SKM-1 (cell line): Measurements from ENCODE around the gene CEP85.
A peak's percentile ranks its signal among the peaks of the same experiment; 100 is the strongest.
"Not testable (repeated sequence)": the region's sequence is repeated elsewhere in the genome, so short reads cannot be mapped to it uniquely, and the experiment has no call there.

ENCODE experiments used
- DNase-seq: peaks from one replicate; lab custom pipeline; 2025; ENCODE audit not compliant: unreplicated experiment; lab: John Stamatoyannopoulos, UW

Gene CEP85

DNA sequence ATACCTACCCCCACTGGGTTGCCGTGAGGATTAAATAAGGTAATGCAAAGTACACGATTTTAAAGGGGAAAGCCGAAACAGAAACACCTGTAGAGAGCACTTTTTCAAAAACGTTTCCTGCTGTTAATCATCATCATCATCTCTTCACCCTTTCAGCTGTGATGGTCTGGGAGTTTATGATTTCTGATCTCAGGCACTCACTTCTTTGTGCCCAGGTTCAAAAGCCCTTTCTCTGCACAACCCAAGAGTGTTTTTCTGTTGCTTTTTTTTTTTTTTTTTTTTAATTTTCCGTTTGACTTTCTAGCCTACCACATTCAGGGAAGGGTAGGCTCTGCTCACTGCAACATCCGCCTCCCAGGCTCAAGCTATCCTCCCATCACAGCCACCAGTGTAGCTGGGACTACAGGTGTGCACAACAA, 73.4 kb downstream of the CEP85 start:
- no peak for DNase-seq

DNA sequence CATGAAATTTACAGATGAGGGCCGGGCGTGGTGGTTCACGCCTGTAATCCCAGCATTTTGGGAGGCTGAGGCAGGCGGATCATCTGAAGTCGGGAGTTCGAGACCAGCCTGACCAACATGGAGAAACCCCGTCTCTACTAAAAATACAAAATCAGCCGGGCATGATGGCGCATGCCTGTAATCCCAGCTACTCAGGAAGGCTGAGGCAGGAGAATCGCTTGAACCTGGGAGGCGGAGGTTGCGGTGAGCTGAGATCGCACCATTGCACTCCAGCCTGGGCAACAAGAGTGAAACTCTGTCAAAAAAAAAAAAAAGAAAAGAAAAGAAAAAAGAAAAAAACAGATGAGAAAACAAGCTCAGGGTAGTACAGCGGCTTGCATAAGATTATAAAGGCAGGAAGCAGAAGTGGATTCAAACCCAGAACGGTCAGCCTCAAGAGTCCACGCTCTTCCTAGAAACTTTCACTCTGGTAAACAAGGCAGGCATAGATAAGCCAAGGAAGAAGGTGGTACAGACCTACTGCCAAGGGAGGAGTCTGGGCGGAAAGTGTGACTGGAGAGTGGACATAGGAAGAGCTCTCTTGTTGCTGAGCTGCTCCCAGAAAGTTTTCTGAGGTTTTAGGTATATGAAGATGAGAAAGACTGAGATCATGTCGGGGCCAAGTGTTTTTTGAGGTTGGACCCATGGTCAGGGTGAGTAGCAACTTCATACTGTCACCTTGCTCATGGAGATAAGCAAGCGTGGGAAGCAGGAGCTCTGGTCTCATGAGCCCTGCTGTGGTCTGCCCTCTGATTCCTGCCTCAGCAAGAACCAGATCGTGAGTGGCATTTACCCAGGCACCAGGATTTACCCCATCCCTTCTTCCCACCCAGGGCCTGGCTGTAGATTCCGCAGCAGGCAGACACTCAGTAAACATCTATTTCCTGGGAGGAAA, 74.2 kb downstream of the CEP85 start:
- DNase-seq: not testable (repeated sequence)

DNA sequence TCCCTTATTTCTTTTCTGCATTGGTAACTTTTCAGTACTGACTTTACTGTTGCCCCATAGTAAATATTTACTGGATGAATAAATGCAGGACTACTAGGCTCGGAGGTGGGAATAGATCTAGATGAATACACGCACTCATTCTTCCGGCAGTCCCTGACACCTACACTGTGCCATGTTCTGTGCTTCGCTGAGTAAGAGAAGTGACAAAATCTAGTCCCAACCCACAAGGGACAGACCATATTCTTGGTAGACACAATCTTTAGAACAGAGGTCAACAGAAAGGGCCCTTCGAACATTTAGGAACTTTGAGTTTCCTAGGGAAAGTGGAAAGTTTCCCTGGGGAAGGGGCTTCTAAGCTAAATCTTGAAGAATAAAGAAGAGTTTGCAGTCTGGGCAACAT, 80.5 kb downstream of the CEP85 start:
- DNase-seq: no peak

DNA sequence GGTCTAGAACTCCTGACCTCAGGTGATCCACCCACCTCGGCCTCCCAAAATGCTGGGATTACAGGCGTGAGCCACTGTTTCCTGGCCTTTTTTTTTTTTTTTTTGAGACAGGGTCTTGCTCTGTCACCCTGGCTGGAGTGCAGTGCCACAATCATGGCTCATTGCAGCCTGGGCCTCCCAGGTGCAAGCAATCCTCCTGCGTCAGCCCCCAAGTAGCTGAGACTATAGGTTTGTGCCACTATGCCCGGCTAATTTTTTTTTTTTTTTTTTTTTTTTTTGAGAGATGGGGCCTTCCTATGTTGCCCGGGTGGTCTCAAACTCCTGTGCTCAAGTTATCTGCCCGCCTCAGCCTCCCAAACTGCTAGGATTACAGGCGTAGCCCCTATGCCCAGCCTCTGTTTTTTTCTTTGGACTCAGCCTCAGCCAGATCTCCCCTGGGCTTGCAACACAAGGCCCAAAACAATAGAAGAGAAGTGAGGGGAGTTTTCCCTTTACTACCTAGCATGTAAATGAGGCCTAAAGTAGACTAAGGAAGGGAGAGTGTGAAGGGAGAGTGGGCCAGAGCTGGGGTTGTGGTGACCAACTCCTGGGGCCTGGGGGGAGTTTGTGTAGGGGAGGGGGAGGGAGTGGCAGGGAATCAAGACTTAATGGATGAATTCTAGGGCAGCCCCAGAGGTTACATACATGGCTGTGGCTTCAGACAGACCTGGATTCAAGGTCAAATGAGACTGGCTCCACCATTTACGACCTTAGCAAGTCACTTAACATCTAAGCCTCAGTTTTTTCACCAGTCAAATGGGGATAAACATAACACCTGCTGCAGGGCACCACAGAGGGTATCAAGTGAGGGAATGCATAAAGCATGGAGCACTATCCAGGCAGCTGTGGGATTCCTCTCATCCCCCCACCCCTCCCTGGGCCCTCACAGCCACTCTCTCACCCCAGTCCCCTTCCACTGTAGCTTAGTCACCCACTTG, 82.2 kb downstream of the CEP85 start:
- DNase-seq: no peak

DNA sequence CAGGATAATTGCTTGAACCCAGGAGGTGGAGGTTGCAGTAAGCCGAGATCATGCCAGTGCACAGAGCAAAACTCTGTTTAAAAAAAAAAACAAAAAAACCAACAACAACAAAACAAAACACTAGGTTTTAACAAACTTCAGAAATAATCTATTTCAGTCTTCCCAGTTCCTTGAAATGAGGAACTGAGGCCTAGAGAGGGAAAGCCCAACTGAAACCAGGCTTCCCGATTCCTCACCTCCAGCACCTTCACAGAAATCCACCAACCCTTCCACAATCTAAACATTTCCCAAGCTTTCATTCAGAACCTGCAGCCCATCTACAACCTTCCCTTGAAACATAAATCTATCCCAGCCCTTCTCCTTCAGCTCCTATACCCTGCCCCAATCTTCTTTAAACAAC, 83.1 kb downstream of the CEP85 start:
- DNase-seq: no peak

DNA sequence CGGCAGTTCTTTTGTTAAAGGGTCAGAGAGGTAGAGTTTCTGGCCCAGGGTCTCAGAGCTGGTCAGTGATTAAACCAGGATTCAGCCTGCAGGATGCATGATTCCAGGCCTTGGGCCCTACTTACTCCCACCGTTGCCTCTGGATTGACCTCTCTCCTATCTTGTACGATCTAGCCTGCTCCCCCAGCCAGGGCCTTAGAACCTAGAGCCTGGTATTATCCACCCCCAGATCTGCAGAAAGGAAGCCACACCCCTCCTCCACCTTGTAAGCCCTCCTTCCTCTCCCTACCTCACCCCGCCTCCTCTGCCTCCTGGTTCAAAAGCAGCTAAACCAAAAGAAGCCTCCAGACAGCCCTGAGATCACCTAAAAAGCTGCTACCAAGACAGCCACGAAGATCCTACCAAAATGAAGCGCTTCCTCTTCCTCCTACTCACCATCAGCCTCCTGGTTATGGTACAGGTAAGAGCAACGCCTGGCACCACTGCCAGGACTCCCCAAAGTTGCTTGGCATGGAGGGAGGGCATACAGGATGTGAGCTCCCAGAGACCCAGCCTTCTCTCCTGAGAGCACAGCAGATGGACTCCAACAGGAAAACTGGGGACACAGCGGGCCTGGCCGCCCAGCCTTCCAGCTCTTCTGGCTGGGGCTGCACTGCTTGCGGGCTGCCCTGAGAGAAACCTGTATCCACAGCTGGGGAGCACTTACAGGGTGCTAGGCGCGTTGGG, 83.8 kb downstream of the CEP85 start, which contains the start of gene CD52:
CD52 (plus strand) TSS at position 347 of the 726 bp plus-strand sequence; CDS start at position 407, 60 bp downstream.
- DNase-seq: no peak

DNA sequence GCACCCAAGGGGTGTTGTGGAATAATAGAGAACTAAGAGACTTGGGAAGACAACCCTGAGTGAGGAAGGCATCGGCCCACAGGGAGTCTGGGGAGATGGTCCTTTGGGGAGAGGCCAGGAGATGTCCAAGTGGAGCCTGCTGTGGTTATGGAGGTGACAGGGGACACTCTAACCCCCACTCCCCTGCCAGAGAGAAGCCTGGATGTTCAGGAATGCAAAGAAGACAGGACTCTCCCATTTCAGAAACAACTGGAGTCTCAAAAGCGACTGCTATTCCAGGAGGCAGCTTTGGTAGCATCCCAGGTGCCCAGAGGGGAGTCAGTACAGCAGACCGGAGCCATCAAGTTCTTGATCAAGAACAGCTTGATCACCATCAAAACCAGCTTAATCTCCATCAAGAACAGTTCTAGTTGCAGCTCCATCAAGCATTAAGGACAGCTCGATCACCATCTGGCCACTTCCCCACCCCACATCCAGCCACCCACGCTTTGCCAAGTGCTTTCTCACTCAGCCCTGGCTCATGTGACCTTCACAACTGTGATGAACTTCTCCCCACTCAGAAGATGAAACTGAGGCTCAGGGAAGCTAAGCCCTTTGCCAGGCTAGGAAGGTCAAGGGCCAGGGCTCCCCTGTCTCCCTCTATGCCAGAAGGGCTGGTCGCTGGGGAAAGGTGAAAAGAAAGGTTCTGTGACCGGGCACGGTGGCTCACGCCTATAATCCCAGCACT, 84.5 kb downstream of the CEP85 start:
- no peak for DNase-seq

DNA sequence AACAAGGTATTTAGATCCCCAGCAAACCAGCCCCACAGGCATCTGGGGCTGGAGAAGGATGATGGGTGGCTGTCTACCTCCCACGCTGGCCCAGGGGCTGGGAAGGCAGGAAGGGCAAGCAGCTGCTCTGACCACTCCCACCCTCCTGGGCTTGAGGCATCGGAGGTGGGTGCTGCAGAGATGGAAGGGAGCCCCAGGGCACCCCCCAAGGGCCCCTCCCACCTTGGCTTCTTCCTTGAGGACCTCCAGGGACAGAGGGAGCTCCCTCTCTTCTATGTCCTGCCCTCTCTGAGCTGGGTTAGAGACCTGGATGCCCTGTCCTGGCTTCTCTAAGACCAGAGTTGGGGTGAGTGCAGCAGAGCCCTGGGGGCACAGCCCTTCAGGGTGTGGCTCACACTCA, 86.9 kb downstream of the CEP85 start:
- no peak for DNase-seq

DNA sequence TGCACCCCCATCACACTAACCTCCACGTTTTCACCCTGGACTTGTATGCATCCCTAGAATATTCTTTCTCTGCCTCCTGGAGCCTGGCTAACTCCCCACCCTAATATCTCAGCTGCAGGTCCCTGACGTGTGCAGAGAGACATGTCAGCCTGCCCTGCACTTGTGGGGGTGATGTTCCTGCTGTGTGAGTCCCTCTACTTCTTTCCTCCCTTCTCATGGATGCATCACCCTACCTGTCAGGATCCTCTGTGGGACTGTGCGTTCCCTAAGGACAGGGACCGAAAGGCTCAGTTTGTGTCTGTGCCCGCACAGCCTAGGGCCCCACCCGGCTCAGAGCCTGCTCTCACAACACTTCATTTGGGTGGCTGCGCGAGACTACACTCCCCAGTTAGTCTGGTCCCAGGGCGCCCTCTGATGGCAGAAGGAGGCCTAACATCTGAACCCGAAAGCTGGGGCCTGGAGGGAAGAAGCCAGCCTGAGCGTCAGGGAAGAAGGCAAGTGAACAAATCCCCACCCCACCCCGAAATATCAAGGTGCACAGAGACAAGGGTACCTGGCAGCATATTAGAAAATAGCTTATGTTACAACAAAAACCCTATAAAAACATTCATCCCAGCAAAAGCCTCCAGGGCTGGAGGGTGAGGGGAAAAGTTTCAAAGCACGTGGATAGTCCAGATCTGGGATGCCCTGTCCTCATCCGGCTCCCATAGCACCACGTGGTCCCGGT, 87.5 kb downstream of the CEP85 start:
- DNase-seq: peak; percentile 71

DNA sequence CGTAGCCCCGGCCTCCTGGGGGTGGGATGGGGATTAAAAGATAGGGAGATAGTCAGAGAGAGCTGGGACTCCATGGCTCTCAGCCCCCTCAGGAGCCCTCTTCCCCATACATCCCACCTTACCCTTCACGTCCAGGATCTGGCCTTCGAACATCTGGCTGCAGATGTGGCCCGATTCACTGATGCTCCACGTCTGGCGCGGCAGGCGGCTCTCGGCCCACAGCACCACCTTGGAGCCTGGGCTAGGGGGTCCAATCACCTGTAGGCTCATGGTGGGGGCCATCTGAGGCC, 88.0 kb downstream of the CEP85 start:
- DNase-seq: no peak

DNA sequence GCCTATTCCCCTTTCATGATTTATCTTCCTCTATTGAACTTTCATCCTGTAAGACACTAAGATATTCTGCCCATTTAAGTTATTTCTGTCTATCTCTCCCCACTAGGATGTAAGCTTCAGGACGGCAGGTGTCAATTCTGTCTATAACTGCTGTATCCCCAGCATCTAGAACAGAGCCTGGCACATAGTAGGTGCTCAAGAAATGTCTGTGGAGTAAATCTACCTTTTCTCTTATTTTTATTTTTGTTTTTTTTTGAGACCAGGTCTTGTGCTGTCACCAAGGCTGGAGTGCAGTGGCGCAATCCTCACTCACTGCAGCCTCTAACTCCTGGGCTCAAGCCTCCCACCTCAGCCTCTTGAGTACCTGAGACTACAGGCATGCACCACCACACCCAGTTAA, 89.4 kb downstream of the CEP85 start:
- DNase-seq: no peak

DNA sequence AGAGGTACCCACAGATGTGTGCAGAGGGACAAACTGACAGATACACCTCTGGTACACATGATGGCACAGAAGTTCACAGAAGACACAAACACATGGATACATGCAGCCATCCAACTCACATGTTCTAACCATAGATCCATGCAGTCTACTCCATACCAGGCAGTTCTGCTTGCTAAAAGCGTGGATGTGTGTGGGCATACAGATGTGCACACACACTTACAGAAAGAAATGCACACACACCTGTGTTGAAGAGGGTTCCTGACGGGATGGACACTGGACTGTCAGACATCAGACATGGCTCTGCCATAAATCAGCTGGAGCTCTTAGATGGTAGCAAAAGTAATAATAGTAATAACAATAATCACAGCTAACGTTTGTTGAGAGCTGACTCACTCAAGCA, 90.5 kb downstream of the CEP85 start:
- DNase-seq: no peak

DNA sequence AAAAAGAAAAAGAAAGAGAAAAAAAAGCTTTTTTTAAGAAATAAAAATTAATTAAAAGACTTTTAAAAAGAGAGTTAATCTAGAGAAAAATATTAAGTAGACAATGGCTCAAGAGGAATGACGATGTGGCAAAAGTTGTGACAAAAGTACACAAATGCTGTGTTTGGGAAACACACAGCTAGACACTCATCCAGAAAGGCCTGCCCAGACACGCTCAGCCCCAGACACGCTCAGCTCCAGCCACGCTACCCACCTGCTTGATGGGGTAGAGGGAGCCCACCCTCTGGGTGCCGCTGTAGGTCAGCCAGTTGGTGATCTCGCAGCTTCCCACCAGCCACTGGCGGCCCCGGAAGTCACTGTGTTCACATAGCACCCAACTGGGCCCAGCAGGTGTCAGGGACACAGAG, 94.0 kb downstream of the CEP85 start:
- DNase-seq: no peak
